ENCODE results near the gene MOB3C. TPM values are rescaled to one million over a fixed set of nuclear protein-coding genes. Genes with fewer than 3 reads are reported as not detected.

MOB3C gene
- total and polyA plus RNA-seq, 2 of the 4 experiments (the other 2 are of a cell fraction) = 7.3 to 9.0 TPM

DNA sequence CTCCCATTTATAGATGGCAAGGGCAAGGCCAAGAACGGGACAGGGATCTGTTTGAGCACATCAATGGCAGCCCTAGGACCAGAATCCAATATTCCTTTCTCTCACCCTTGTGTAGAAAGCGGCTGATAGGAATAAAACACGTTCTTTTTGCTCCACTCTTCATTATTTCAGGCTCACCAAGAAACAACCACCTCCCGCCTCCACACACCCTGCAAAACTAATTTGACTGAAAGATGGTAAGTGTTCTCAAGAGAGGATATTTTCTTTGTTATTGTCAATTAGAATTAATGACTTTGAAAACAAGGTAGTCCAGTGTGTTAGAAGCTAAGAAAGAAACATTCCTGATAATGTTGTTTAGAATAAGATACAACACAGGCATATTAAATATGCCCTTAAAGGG lies 53.3 kb downstream of the MOB3C start:
- H3K23ac ChIP-seq (ENCODE audit: low read depth, low read length) = no peak overlapping the region
- H3K79me1 ChIP-seq (ENCODE audit: low read depth in 1 of 2, low read length in 2 of 2) = no peaks in the 10 kb centered on the region
- H3K36me3 ChIP-seq (ENCODE audit: control insufficient read depth, insufficient read depth, low read length) = peaks cover 49% of the 10 kb centered on the region
- H3K4me2 ChIP-seq (ENCODE audit: low read depth, low read length) = no peak overlapping the region
- POLR2A ChIA-PET (ENCODE audit: unreplicated experiment) = interaction anchor here (0.5 kb wide), 1 partner anchor 145 kb away, joined by 8 read pairs; no protein-coding TSS in a partner anchor
- WGBS, 2 experiments (ENCODE audit: extremely low coverage in 2 of 2, insufficient read length in 1 of 2) = no CpG with 5 or more reads among the region's 4 CpGs
- H3K14ac ChIP-seq (replicated peaks; ENCODE audit: low read depth, low read length) = no peak overlapping the region
- peaks cover 3% of the 10 kb centered on the region; the same call in 1 of the 2 replicates for H3K9me1 ChIP-seq (ENCODE audit: insufficient read depth, low read length)
- H2BK120ac ChIP-seq (ENCODE audit: low read depth, low read length) = no peak overlapping the region
- no peaks in the 10 kb centered on the region for H4K20me1 ChIP-seq (ENCODE audit: insufficient read depth, low read length)
- intact Hi-C loops (cut with micrococcal nuclease) = no loop called here
- dilution Hi-C loops (cut with HindIII; ENCODE audit: low sequenced_read_pairs, unreplicated experiment) = no loop called here
- CTCF ChIA-PET = no interaction called here
- H4K5ac ChIP-seq (ENCODE audit: low read depth, low read length) = no peak overlapping the region
- H4K91ac ChIP-seq (ENCODE audit: insufficient read depth, low read depth, low read length) = no peak overlapping the region
- BruUV-seq (replicated peaks) = no TSS peak
- H3K27me3 ChIP-seq (ENCODE audit: control insufficient read depth, insufficient read depth, low read length) = no peaks in the 10 kb centered on the region
- H3K27ac ChIP-seq (ENCODE audit: insufficient read depth, low read length) = no peak overlapping the region
- no peak overlapping the region for H2AK5ac ChIP-seq (ENCODE audit: low read depth, low read length)
- no peak overlapping the region for H3K9ac ChIP-seq (ENCODE audit: low read depth, low read length)
- H3K4me1 ChIP-seq (ENCODE audit: control insufficient read depth, insufficient read depth, low read length) = no peaks in the 10 kb centered on the region
- H2BK5ac ChIP-seq (ENCODE audit: low read depth, low read length, poor library complexity, severe bottlenecking) = no peak overlapping the region
- no peak overlapping the region for H2BK20ac ChIP-seq (ENCODE audit: low read depth, low read length)
- H3K4me3 ChIP-seq (ENCODE audit: insufficient read depth, low read depth, low read length) = no peak overlapping the region
- H3K18ac ChIP-seq (ENCODE audit: low read depth, low read length) = no peak overlapping the region
- no peak overlapping the region for H2BK15ac ChIP-seq (ENCODE audit: low read depth, low read length)
- H2AK9ac ChIP-seq (replicated peaks; ENCODE audit: low read depth, low read length, poor library complexity) = no peak overlapping the region
- no peaks in the 10 kb centered on the region for H3K9me3 ChIP-seq (ENCODE audit: control insufficient read depth, insufficient read depth, low read length)
- no peak for ATAC-seq (ENCODE audit: low read depth)
- TF ChIP-seq MAFK (IDR thresholded peaks at IDR 0.05; ENCODE audit: low read depth, low read length) = no peak
- TF ChIP-seq CTCF (conservative IDR thresholded peaks at IDR 0.05; ENCODE audit: low read depth, low read length) = no peak
- TF ChIP-seq FOS (IDR thresholded peaks at IDR 0.05; ENCODE audit: low read depth, low read length) = no peak
- TF ChIP-seq POLR2A (IDR thresholded peaks at IDR 0.05; ENCODE audit: low read depth, low read length) = no peak
- TF ChIP-seq MAZ (IDR thresholded peaks at IDR 0.05; ENCODE audit: borderline replicate concordance, low read depth, low read length) = no peak
- TF ChIP-seq MXI1 (IDR thresholded peaks at IDR 0.05; ENCODE audit: borderline replicate concordance, low read depth, low read length) = no peak
- TF ChIP-seq SMC3 (IDR thresholded peaks at IDR 0.05; ENCODE audit: low read depth, low read length) = no peak
- no peak for TF ChIP-seq NFE2L2 (IDR thresholded peaks at IDR 0.05; ENCODE audit: low read depth, low read length)
- no peak for TF ChIP-seq RFX5 (IDR thresholded peaks at IDR 0.05; ENCODE audit: low read depth, low read length)
- TF ChIP-seq ELK1 (IDR thresholded peaks at IDR 0.05; ENCODE audit: borderline replicate concordance, low read depth, low read length) = no peak
- no peak for TF ChIP-seq BHLHE40 (IDR thresholded peaks at IDR 0.05; ENCODE audit: low read depth, low read length)
- no peak for TF ChIP-seq CEBPB (IDR thresholded peaks at IDR 0.05; ENCODE audit: low read depth, low read length)
- no peak for TF ChIP-seq RCOR1 (IDR thresholded peaks at IDR 0.05; ENCODE audit: insufficient replicate concordance, low read length)
- TF ChIP-seq USF2 (IDR thresholded peaks at IDR 0.05; ENCODE audit: low read depth, low read length) = no peak
- no peak overlapping the region for H4K8ac ChIP-seq (ENCODE audit: low read depth in 2 of 2, low read length in 2 of 2)
- H2AFZ ChIP-seq (replicated peaks; ENCODE audit: low read length, poor library complexity) = no peak overlapping the region
- no peak overlapping the region for H3K4ac ChIP-seq (ENCODE audit: low read depth, low read length)
- in situ Hi-C loops (cut with MboI; ENCODE audit: low sequenced_read_pairs) = no loop called here
- no peak for DNase-seq
- H3K56ac ChIP-seq (ENCODE audit: extremely low read depth, insufficient read depth, low read length) = no peak overlapping the region

Measured in IMR-90 (cell line).